ENCODE data around the gene STX3.

GRCh38 chr11:59727426-59727825 is 27.8 kb upstream of the STX3 start:
- no peak for TF ChIP-seq EZH2 (IDR thresholded peaks at IDR 0.05; ENCODE audit: borderline replicate concordance, low read length)
- no peak for TF ChIP-seq CTCF (conservative IDR thresholded peaks at IDR 0.05 in 1 of 2, IDR thresholded peaks at IDR 0.05 in 1 of 2; ENCODE audit: extremely low read depth in 1 of 2, insufficient read depth in 1 of 2, low read depth in 1 of 2, low read length in 2 of 2)

Measured in mammary epithelial cell (primary cell).